HG03097 (cell line): ENCODE measurements around the gene ZBTB33.

ENCODE experiments used
- ATAC-seq: cut with Tn5 transposase; IDR thresholded peaks from one replicate; pipeline ENCODE4 v1.9.1; 2021; ENCODE audit not compliant: unreplicated experiment, low FRiP score

The ZBTB33 gene

DNA sequence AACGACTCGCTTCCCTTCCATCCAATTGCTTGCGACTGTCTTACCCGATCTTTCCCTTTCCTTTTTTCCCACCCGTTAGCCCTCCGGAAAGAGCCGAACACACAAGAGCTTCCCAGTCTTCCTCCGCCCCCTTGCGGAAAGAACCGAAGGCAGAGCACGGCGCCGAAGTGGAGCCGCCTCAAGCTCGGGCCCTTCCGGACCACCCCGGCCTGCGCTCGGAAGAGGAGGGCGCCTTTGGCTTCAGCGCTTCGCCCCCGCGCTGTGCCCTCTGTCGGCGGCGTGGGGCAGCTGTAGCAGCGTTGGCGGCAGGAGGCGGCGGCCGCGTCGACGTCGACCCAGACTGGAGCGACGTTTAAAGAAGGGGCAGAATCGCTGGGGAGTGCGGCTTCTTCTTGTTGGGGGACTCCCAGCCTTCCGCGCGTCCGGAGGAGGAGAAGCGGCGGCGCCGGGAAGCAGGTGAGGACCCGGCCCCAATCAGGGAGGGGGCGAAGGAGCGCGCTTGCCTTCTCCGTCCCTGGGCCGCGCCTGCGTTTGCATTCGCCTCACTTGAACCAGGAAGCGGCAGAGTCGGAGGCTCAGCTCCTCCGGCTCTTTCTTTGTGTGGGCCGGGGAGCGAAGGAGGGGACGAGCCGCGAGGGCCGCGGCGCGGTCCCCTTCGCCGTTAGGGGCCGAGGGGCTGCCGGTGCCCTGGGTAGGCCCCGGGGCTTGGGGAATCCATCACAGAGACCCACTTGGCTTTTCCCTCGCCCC is at the start of gene ZBTB33:
TSS of gene ZBTB33 (plus strand) at position 291 of the 750 bp plus-strand sequence. CDS start 2,604 bp downstream, outside the sequence.
- peak; percentile 97 for ATAC-seq

DNA sequence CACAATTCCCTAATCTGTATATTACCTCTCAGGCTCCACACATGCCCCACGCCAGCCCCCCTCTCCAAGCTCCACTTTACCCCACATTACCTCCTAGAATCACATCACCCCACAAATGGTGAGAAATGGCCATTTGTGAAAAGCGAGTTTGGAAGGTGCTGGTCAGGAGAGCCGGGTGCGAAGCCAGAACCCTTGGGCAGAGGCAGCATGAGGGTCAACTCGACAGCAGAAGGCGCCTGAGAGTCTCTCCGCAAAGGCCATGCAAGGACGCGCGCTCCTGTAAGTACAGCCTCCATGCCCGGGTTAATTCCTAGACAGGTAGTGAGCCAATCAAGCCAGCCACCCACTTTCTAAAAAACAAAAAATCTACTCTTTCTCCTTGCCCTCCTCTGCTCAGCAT is 49.8 kb upstream of the ZBTB33 start:
- no peak for ATAC-seq

GRCh38 chrX:120205816-120206753 is 44.5 kb upstream of the ZBTB33 start:
- ATAC-seq: no peak

DNA sequence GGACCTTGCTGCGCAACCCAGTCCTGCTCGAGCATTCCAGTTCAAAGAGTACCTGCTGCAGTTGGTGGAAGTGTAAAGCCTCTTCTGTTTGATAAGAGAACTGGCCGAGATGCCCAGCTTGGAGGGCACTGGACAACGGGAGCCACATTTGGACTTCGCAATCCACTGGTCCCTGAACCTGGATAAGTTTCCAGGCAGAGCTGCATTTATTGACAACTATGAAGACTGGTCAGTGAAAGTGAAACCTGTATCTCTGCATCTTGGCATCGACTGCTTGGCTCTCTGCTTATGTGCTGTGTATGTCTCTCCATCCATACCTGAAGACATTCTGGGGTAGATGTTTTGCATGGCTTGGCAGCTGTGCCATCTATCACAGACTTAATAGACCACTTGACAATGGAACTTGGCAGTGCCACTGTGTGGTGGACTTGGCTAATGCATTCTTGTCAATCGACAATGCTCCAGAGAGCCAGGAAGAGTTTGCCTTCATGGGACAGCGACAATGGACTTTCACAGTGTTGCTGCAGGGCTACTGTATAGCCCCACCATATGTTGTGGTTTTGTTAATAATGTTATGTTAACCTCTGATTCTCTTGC is 43.5 kb upstream of the ZBTB33 start:
- no peak for ATAC-seq

DNA sequence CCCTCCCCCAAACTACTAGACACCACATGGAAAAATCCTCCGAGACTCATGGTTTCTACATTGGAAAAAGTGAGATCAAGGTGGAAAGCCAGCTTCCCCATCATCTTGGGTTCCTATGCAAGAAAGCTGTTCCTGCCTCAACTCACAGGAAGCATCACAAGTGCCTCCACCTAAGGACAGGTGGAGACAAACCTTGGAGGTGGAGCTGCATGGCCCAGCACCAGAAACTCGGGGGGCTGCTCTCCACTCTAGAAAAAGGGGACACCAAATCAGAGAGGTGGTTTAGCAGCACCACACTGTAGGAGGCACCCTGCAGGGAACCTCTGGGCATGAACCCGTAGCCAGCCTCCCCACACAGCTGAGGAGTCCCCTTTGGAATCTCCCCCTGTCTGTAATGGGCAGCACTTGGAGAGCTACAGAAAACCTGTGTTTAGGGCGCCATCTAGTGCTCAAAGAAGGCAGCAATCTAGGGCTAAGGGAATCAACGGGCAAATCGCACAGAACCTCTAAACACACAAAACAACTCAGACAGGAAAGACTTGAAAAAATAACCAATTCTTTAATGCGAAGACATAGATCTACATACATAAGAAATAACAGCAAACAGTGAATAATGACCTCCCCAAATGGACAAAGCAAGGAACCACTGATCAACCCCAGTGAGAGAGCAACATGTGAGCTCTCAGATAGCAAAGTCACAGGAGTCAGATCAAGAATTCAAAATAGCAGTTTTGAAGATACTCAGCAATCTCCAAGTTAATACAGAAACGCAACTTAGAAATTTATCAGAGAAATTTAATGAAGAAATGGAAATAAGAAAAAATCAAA is 37.0 kb upstream of the ZBTB33 start:
- peak; percentile 73 for ATAC-seq

GRCh38 chrX:120223374-120223773 is 27.2 kb upstream of the ZBTB33 start:
- ATAC-seq: no peak

DNA sequence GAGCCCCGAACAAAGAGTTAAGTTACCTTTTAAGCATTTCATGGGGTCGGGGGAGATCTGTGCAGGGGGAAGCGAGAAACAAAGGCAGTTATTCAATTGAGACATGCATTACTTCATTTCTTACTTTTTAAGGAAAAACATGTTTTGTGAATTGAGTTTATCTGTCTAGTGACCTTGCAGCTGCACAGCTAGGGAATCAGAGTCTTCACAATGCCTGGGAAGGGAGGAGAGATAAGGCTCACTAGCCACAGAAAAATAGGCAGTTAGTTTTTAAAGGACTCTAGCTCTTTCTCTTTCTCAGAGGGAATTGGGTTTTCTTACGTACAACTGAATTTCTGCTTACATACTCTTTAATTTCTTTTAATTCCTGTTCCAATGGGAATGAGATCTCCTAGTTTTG is 26.2 kb upstream of the ZBTB33 start:
- no peak for ATAC-seq

DNA sequence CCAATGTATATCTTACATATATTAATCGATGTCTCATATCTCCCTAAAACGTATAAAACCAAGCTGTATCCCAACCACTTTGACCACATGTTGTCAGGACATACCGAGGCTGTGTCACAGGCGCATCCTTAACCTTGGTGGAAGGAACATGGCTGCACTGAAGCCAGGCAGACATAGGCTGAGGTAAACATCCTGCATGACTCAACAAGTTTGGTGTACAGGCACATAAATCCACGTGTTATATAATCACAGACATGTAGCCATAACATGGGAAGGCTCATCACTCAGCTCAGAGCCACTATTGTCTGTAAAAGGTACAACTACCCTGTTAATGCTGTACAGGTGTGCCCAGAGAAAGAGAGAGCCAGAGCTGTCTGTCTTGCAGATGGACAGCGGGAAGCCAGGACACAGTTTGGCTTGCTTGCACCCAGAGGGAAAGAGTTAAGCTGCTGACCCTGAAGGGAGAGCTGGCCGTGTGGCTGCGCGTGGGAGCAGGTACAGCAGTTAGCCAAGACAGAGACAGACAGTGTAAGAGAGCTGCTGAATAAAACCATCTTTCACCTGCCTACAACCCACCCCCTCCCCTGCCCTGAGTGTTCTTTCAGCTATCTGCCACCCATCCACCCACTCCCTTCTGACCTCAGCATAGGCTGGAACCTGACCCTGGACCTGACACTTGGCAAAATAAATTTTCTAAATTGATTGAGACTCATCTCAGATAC is 22.3 kb upstream of the ZBTB33 start:
- no peak for ATAC-seq

DNA sequence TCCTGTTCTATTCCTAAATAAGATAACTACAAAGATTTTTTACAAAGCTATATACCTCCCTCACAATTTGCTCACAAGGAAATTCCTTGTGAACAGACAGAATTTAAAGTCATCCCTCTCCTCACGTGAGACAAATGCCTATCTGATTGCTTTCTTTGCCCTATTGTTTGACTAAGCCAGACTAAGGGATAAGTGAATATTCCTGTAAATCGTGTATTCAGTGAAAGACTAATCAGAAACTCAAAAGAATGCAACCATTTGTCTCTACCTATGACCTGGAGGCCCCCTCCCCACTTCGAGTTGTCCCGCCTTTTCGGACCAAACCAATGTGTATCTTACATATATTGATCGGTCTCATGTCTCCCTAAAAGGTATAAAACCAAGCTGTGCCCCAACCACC is 15.3 kb upstream of the ZBTB33 start:
- ATAC-seq: no peak

DNA sequence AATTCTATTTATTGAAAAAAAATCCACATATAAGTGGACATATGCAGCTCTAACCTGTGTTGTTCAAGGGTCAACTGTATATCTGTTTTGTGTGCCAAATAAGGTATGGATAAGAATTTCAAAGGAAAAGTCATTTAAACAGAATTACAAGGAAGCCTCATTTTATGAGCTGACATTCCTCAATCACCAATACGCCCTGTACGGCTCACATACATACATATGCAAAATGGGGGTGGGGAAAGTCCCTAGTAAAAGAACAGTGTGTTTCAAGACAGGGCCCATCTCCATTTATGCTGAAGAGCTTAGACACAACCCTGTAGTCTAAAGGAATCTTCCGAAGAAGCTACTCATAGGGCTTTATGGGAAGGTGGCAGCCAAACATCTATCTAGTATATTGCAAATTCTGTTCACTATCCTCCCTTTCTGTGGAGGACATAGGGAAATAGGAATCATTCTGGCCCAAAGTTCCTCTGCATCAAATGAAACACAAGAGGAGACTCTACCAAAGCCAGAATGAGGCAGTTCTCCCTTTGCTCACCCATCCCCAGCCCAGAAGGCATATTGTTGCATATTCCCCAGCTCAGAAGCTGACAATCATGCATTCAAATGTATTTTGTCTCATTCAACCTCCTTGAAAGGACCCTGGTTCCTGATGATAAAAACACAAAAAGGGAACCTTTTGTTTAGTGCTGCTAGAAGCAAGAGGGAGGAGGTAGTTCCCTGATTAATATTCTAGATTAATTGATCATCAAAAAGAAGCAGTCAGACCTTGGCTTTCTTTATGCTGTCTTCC is 13.7 kb upstream of the ZBTB33 start:
- ATAC-seq: no peak

- ATAC-seq: no peak
These were observed 11.7 kb upstream of the ZBTB33 start for GRCh38 chrX:120238933-120239332.

DNA sequence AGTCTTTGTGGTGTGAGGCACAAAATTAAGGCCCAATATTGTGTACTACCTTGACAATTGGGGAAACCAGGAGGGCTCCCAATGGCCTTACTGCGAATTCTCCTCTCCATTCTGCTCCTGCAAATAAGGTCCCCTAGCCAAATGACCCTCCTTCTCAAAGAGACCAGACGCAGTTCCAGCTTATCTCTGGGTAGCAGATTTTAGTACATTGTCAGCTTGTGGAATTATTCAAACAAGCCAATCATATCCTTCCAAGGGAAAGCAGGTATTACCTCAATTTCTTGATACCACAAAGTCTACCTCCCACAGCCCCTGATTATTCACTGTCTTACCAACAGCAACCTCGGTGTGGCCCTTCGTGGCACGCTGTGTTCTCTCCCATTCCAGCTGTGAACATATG is 7.8 kb upstream of the ZBTB33 start:
- no peak for ATAC-seq

DNA sequence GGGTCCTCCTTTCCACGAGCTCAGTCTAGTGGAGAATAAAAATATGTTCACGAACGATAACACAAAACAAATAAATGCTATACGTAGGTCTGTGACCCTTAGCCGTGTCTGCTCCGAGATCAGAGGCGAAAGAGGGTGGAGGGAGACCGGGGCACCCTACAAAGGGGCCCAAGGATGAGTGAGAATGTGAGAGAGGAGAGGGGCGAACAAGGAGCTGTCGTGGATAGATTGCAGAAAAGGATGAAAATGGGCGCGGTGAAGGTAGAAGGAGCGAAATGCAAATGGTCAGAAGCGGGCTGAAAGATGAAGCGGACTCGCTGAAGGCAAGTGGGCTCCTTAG is 6.2 kb upstream of the ZBTB33 start:
- ATAC-seq: peak; percentile 4

- ATAC-seq: peak; percentile 53
These were observed 5.7 kb upstream of the ZBTB33 start for GRCh38 chrX:120244735-120245498.

DNA sequence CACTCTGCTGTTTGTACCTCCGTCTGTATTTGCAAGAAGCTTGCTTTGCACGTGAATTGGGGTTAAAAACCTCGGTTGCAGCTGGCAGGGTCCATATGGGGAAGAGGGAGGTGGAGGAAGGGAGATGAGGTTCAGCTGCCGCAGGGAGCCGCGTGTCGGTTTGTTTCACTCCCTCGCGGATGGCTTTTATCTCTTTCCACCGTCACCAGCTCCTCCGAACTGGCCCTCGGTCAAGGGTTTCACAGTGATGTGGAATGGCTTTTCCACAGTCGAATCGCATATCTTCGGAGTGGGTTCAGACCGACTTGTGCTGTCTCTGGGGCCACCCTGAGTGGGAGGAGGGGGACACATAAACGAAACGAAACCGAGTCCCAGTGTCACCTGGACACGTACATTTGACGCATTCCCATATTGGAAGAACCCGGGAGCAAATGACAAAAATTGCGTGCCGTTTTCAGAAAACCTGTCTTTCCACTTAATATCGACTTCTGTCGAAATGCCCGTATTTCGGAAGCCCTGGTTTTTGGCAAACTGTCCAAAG is 929 bp downstream of the ZBTB33 start:
- no peak for ATAC-seq

DNA sequence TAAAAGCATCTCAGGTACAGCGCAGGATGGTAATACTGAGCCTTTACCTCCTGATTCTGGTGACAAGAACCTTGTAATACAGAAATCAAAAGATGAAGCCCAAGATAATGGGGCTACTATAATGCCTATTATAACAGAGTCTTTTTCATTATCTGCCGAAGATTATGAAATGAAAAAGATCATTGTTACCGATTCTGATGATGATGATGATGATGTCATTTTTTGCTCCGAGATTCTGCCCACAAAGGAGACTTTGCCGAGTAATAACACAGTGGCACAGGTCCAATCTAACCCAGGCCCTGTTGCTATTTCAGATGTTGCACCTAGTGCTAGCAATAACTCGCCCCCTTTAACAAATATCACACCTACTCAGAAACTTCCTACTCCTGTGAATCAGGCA is 3.2 kb downstream of the ZBTB33 start:
- ATAC-seq: no peak

GRCh38 chrX:120260369-120260768 is 9.8 kb downstream of the ZBTB33 start:
- ATAC-seq: no peak
